GM21619 (cell line): Measurements from ENCODE around the gene CERK.
"Not testable (repeated sequence)": the region's sequence is repeated elsewhere in the genome, so short reads cannot be mapped to it uniquely, and the experiment has no call there.

Experiments
- ATAC-seq: cut with Tn5 transposase; IDR thresholded peaks from one replicate; pipeline ENCODE4 v1.9.1; 2021; ENCODE audit not compliant: unreplicated experiment

CERK gene

GRCh38 chr22:46650078-46650810 is 87.8 kb downstream of the CERK start:
- no peak for ATAC-seq

GRCh38 chr22:46649141-46650077 is 88.6 kb downstream of the CERK start:
- ATAC-seq, result no peak

DNA sequence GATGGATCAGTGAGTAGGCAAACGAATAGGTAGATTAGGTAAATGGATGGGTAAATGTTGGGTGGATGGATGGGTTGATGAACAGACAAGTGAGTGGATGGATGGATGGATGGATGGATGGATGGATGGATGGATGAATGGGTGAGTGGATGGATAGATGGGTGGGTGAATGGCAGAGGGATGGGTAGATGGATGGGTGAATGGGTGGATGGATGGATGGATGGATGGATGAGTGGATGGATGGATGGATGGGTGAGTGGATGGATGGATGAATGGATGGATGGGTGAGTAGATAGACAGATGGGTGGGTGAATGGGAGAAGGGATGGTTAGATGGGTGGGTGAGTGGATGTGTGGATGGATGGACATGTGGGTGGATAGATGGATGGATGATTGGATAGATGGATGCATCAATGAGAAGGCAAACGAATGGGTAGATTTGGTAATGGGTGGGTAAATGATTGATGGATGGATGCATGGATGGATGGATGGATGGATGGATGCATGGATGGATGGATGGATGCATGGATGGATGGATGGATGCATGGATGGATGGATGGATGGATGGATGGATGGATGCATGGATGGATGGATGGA is 89.7 kb downstream of the CERK start:
- not testable (repeated sequence) for ATAC-seq

DNA sequence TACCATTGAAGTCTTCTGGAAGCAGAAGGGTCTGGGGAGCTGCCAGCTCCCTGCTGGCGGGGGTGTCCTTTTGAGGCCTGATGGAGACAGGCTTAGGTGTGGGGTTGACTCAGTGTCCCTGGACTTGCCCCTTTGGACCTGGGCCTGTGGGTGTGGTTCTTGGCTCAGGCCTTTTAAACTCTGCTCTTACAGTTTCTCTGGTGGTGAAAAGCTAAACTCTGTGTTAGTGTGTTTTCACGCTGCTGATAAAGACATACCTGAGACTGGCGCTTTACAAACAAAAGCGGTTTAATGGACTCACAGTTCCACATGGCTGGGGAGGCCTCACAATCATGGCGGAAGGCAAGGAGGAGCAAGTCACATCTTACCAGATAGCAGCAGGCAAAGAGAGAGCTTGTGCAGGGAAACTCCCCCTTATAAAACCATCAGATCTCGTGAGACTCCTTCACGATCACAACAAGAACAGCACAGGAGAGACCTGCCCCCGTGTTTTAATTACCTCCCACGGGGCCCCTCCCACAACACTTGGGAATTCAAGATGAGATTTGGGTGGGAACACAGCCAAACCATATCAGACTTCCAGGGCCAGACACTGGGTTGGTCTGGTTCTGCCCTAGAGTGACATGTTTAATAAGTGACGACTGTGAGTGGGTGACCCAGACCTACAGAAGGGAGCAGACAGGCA is 91.4 kb downstream of the CERK start:
- no peak for ATAC-seq

GRCh38 chr22:46642840-46643480 is 95.1 kb downstream of the CERK start:
- ATAC-seq, result not testable (repeated sequence)

- no peak for ATAC-seq
These were observed 96.2 kb downstream of the CERK start for GRCh38 chr22:46641811-46642266.

- no peak for ATAC-seq
These were observed 97.6 kb downstream of the CERK start for GRCh38 chr22:46640293-46641055.

GRCh38 chr22:46639843-46640242 is 98.2 kb downstream of the CERK start:
- ATAC-seq, result no peak

DNA sequence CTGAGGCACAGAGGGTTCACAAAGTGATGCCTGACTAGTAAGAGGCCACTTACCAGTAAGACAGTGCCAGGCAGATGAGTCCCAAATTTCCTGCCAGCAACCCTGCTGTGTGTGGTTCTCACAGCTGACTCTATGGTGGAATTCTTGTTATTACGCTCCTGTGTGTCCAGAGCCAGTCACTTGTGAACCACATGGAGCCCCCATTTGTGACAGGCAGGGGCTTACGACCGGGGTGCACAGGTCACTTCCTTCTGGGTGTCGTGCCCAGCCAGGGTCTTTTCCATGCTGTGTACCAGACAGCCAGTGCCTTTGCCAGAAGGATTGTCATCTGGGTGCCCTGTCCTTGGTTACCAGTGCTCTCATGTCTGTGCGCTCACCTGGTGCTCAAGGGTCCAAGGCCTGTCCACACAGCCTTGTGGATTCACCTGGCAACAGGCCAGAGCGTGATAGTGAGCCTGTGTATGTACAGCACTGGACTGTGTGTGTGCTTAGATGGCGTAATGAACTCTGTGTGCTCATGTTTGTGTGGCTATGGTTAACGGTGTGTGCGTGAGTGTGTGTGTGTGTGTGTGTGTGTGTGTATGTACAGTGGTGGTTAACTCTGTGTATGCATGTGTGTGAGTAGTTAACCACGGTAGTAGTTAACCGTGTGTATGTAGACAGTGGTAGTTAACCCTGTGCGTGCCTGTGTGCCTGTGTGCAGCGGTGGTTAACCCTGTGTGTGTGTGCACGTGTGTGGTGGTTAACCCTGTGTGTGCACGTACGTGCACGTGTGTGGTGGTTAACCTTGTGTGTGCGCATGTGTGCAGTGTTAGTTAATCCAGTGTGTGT is 99.2 kb downstream of the CERK start:
- ATAC-seq, result no peak

DNA sequence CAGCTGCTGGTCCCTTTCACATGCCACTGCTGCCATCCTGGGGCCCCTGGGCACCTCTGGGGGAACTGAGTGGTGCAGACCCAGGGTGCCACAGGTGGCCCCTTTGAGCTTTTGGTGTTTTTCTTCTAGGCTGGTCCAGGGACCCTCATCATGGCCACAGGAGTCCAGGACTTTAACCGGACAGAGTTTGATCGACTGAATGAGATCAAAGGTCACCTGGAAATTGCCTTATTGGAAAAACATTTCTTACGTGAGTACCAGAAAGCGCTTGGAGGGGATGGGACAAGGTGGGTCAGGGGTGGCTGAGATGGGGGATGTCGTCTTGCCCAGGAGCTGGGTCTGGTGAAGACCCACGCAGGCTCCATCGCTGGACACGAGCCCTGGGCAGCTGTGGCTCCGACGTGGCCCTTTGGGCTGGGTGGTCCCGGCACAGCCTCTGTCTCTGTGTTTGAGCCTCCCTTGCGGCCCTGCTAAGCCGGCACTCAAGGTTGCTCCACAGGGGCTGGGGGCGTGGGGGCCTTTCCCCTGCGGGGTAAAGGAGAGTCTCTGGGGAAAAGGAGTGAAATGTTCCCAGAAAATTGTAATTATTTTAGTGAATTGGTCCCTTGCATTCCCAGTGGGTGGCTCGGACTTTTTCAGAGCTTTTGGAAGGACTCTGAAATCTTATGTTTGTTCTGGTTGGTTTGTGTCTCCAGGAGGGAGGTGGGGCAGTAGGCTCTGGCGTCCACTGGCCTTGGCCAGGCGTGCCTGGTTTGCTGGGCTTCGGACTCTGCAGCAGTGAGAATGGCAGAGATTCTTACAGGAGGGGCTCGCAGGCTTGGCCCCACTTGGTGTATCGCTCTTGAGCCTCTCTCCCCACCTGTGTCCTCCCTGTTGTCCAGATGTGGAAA is 100.1 kb downstream of the CERK start:
- no peak for ATAC-seq

- ATAC-seq, result no peak
These were observed 101.6 kb downstream of the CERK start for GRCh38 chr22:46636221-46637002.

DNA sequence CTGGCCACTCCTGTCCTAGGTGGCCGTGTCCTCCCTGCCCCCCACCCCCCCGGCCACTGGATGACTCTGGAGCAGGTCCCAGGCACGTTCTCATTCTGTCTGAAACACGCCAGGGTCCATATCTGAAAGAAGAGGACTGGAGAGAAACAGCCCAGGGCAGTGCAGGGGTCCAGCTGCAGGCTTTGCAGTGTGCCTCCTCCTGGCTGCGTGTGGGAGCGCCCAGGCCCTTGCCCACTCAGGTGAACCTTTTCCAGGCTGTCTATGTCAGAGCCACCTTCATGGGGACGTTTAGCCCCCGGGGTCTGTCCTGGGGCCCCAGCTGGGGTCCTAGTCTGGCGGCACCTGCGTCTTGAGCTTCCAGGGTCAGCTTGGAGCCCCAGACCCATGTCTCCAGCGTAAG is 102.3 kb downstream of the CERK start:
- ATAC-seq, result no peak

- ATAC-seq, result not testable (repeated sequence)
These were observed 102.9 kb downstream of the CERK start for GRCh38 chr22:46634973-46635685.
